DMS79 (cell line): ENCODE data around the gene MYO15A.

Source experiments
- DNase-seq: peaks from one replicate; lab custom pipeline; 2025; lab: John Stamatoyannopoulos, UW

Gene MYO15A

DNA sequence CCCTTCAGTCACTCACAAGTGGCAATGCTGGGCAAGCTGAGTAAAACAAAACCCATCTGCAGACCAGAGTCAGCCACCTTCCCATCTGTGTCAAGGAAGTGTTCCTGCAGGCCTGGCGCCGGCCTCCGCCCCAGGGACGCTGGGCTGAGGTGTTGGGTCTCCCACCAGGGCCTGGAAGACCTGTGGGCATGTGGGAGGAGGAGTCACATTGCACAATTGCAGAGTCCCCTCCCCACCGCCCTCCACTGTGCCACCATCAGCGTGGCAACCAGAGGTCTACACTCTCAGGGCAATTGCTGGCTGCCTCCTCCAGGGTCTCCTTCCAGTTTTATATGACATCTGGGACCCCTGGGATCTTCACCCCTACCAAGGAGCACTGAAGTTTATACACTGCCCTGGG lies 3.0 kb upstream of the MYO15A start:
- no peak for DNase-seq

DNA sequence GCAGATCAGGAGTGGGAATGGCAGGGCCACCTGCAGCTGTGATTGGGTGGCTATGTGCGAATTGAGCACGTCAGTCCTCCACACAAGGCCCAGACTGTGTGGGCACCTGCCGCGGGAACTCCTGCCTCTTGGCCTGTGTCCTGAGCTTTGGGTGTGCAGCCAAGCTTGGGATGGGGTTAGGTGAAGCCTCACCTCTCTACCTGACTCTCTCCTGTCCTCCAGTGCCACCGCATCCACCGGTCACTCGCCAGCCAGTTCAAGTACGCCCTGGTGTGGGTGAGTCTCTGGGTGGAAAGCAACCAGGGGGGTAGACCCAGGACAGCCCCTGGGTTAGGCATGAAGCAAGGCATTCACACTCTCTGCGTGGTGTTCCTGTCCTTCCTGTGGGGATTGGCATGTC lies 2.3 kb upstream of the MYO15A start:
- DNase-seq: no peak

DNA sequence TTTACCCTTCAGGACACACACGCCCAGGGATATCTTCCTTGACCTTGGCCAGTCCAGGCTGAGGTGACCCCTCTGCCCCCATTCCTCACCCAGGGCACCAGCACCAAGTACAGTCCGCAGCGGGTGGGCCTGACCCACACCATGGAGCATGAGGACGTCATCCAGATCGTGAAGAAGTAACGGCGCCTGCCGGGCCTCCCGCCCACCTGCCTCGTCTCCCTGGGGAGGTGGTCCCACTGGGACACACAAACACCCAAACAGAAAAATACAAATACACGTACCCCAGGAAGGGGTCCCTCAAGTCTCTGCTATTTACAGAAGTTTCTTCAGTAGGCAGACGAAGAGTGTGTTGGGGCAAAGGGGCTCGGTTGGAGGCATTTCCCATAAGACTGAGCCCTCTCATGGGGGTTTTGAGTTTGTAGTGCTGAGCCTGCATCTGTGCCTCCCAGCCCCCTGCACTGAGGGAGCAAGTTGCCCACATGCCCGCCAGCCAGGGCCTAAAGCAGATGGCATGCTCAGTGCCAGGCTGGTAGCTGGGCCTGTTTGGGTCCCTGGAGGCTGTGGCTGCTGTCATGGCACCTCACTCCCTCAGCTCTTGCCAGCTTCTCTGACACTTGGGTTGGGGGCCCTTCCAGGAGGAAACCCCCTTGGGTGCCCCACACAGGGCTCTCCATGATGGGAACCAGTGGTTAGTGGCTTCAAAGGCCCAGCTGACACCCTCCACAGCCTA lies 1.3 kb upstream of the MYO15A start:
- no peak for DNase-seq

DNA sequence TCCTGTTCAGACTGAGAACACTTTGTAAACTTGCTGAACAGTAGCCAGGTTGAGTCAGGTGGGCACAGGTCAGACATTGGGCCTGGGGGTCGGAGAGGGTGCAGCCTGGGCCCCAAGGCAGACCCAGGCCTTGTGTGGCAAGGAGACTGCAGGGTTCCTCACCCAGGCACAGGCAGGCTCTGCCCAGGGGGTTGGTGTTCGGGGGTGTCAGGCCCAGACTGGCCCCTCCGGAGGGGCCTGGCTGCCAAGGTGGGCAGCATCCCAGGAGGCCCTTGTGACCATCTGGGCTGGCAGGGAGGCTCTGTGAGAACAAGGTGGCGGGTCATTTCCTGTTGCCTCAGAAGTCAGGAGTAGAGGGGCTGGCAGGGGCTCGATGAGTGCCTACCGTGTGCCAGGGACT lies 585 bp upstream of the MYO15A start:
- no peak for DNase-seq

DNA sequence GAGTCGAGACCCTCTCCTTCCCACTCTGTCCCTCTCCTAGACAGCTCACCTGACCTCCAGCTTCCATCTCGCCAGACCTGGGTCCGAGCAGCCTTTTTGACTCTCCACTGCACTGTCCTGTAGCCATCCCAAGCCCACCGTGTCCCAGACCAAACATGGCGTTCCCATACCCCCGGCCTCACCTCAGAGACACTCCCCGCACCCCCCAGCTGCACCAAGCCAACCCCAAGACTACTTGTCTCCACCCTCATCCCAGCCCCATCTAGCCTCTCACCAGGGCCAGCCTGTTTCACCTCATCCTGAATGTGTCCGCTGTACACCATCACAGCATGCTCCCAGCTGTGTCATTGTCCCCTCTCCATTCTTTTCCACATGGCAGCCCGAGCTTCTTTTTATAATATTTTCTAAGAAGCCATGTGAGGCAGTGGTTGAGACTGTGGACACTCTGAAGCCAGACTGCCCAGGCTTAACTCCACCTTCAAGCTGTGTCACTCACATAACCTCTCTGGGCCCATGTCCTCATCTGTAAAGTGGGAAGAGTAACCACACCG lies 1.5 kb downstream of the MYO15A start:
- no peak for DNase-seq

DNA sequence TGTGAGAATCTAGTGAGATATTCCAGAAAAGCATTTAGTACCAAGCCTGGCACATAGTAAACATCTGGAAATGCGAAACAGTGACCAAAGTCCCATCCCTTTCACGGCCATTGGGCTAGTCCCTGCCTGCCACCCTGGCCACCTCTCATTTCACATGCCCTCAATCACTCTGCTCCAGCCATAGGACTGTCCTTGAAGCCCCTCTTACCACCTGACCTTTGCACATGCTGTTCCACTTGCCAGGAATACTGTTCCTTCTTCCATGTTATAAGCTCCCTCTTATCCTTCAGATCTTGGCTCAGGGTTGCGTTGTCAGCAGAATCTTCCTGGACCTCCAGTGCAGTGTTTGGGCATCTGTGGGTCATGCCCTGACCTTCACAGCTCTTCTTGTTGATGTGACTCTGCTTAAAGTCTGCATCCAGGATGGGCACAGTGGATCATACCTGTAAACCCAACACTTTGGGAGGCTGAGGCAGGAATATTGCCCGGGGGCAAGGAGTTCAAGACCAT lies 2.1 kb downstream of the MYO15A start:
- no peak for DNase-seq

DNA sequence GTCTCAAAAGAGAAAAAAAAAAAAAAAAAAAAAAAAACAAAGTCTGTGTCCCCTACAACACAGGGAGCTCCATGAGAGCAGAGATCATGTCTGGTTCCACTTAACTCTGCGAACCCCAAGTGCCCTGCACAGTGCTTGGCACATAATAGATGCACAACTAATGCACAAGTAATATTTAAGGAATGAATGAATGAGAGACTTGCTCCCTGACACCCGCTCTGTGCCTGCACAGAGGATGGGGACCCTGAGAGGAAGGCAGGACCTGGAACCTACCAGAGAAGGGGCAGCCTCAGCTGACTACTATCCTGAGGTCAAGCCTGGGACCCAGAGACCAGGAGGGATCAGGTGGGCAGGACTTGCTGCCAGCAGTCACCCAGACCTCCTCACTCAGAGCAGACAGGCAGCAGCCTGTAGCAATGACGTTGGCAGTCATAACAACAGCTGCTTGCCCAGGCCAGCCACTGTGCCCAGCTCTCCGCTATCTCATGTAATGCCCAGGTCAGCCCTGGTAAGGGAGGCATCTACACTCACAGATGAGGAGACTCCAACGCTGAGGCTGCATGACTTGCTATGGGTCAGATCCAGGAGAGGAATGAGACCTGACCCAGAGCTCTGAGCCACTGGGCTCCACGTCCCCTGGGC lies 2.9 kb downstream of the MYO15A start:
- no peak for DNase-seq

DNA sequence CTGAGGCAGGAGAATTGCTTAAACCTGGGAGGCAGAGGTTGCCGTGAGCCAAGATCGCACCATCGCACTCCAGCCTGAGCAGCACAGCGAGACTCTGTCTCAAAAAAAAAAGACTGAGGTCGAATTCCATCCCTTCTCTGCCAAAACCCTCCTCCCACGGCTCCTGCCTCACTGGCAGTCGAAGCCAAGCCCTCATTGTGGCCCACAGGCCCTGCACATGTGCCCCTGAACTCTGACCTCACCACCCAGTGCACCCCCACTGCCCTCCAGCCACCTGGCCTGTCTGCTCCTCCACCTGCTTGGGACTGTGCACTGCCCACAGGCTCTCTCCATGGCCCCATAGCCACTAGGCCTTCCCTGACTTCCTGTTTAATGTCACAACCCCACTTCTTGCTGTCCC lies 7.0 kb downstream of the MYO15A start:
- DNase-seq: no peak

DNA sequence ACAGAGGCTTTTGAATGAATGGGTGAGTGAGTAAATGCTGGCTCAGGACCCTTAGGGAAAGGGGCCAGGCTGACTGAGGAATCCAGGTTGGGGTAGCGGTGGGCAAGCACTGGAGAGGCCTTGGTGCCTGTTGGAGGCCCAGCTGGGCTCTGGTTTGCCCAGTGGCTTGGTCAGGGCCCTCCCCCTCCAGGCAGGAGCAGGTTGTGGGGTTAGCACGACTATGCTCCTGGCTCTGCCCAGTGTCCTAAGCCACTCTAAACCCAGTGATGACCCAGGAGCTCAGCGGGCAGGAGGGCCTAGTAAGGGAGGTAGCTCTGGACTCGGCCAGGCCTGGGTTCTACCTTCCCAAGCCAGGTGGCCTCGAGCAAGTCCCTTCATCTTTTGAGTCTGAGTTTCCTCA lies 7.5 kb downstream of the MYO15A start:
- DNase-seq: no peak

DNA sequence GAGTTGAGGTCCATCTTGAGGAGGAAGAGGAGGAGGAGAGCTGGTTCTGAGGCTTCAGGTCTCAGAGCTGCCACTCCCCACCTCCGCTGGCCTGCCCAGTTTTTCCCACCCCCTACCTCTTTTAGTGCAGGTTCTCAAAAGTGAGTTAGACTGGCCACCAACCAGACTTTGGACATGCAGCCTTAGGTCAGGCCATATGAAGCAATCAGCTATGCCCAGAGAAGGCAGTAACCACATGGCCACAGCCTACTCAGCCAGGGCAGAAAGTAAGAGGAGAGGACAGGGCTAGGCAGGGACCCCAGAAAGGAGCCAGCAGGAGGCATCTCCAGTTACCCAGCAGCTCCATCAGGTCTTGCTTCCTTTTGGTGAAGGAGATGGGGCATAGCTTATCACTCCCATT lies 9.0 kb downstream of the MYO15A start:
- no peak for DNase-seq

DNA sequence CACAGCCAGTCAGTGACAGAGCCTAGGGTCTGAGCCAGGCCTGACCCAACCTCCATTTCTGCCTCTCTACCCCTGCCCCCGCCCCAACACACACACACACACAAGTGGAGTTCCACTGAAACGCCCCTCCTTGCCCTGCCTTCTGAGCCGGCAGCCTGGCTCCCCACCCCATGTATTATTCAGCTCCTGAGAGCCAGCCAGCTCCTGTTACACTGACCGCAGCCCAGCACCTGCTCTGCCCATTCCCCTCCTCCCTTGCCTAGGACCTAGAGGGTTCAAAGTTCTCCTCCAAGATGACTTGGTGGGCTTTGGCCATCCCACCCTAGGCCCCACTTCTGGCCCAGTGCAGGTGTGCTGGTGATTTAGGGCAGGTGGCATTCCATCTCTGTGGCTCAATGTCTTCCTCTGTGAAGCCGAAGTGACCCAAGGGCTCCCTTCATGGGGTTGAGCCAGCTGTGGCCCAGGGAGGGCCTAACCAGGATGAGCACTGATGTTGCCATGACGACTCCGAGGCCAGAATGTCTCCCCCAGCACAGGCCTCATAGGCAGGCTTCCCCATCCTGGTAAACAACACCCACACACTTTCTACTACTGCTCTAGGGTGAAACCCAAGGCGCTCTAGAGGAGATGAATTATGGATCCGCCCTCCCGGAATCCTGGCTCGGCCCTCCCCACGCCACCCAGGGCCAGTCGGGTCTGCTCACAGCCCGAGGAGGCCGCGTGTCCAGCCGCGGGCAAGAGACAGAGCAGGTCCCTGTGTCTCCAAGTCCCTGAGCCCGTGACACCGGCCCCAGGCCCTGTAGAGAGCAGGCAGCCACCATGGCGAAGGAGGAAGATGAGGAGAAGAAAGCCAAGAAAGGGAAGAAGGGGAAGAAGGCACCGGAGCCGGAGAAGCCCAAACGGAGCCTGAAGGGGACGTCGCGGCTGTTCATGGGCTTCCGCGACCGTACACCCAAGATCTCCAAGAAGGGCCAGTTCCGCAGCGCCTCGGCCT lies 9.7 kb downstream of the MYO15A start:
- no peak for DNase-seq

DNA sequence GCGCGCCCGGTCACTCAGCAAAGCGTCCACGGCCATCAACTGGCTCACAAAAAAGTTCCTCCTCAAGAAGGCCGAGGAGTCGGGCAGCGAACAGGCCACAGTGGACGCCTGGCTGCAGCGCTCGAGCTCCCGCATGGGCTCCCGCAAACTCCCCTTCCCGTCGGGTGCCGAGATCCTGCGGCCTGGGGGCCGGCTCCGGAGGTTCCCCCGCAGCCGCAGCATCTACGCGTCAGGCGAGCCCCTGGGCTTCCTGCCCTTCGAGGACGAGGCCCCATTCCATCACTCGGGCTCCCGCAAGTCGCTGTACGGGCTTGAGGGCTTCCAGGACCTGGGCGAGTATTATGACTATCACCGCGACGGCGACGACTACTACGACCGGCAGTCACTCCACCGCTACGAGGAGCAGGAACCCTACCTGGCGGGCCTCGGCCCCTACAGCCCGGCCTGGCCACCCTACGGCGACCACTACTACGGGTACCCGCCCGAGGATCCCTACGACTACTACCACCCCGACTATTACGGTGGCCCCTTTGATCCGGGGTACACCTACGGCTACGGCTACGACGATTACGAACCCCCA lies 10.7 kb downstream of the MYO15A start:
- no peak for DNase-seq

DNA sequence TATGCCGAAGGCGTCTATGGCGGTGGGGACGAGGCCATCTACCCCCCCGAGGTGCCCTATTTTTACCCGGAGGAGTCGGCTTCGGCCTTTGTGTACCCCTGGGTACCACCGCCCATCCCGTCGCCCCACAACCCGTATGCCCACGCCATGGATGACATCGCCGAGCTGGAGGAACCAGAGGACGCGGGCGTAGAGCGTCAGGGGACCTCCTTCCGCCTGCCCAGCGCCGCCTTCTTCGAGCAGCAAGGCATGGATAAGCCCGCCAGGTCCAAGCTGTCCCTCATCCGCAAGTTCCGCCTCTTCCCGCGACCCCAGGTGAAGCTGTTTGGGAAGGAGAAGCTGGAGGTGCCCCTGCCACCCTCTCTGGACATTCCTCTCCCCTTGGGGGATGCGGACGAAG lies 11.4 kb downstream of the MYO15A start:
- DNase-seq: no peak

DNA sequence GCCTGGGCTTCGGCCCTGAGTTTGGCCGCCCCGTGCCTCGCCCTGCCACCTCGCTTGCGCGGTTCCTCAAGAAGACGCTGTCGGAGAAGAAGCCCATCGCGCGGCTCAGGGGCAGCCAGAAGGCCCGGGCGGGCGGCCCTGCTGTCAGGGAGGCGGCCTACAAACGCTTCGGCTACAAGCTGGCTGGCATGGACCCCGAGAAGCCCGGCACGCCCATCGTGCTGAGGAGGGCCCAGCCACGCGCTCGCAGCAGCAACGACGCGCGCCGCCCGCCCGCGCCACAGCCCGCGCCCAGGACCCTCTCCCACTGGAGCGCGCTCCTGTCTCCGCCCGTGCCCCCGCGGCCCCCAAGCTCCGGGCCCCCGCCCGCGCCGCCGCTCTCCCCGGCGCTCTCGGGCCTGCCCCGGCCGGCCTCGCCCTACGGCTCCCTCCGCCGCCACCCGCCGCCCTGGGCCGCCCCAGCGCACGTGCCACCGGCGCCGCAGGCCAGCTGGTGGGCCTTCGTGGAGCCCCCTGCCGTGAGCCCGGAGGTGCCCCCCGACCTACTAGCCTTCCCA lies 12.0 kb downstream of the MYO15A start:
- DNase-seq: no peak

DNA sequence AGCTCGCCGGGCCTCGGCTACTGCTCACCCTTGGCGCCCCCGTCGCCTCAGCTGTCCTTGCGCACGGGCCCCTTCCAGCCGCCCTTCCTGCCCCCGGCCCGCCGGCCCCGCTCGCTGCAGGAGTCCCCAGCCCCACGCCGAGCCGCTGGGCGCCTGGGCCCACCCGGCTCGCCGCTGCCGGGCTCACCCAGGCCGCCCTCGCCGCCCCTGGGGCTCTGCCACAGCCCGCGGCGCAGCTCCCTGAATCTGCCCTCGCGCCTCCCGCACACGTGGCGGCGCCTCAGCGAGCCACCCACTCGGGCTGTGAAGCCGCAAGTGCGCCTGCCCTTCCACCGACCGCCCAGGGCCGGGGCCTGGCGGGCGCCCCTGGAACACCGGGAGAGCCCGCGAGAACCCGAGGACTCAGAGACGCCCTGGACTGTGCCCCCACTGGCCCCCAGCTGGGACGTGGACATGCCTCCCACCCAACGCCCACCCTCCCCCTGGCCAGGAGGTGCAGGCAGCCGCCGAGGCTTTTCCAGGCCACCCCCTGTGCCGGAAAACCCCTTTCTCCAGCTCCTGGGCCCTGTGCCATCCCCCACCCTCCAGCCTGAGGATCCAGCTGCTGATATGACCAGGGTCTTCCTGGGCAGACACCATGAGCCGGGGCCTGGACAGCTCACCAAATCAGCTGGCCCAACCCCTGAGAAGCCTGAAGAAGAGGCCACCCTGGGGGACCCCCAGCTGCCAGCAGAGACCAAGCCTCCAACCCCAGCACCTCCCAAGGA lies 12.8 kb downstream of the MYO15A start:
- no peak for DNase-seq

DNA sequence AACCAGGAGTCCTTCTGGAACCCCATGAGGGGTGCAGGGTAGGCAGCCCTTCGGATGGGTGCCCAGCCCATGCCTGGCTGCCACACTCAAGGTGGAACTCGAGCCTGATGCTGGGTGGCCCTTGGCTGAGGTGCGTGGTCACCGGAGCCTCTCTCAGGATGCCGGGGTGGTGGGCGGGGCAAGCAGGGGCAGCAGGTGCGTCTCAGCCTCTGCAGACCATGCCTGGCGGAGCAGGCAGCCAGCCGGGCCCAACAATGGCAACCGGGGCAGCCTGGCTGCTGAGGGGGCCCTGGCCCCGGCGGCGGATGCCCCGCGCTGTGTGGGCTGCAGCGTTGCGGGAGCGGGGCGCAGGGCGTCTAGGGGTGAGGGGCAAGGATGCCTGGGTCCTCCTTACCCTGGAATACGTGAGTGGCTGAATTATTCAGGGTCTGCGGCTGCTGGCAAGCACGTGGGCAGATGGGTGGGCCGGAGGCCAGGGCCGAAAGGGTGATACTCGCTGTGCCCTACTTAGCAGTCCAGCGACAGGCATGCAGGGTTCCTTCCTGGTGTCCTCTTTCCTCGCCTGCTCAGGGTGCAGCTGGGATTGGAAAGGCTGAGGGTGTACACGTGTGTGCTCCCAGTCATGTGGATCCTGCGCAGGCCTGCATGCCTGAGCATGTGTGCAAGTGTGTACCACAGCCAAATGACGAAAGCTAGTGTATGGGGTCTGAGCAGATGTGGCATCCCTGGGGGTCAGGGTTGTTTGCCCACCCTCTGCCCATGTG lies 14.6 kb downstream of the MYO15A start:
- no peak for DNase-seq

DNA sequence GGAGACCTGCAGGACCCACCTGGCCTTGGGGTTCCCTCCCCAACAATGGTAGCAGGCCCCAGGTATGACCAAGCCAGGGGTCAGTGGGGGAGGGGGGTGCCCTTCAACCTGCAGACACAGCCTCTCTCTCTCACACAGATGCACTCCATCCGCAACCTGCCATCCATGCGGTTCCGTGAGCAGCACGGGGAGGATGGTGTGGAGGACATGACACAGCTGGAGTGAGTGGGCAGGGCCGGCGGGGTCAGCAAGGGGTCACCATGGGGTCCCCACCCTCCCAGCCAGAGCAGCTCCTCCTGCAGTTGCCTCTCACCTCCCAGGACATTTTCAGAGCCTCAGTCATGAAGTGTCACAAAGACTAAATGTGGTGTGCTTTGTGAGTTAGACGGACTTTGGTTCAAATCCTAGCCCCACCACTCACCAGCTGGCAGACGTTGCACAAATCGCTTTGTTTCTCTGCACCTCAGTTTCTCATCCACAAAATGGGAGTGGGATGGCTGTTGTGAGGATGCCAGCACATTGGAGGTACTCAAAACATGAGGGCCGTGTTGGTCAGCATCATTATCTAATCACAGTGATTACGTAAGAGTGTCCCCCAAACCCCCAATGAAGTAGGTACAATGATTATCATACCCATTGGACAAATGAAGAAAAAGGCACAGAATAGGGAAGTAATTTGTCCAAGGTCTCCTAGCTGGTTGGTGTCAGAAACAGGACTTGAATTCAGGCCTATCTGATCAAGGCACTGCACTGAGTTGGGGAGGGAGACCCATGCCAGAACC lies 16.0 kb downstream of the MYO15A start:
- DNase-seq: no peak

DNA sequence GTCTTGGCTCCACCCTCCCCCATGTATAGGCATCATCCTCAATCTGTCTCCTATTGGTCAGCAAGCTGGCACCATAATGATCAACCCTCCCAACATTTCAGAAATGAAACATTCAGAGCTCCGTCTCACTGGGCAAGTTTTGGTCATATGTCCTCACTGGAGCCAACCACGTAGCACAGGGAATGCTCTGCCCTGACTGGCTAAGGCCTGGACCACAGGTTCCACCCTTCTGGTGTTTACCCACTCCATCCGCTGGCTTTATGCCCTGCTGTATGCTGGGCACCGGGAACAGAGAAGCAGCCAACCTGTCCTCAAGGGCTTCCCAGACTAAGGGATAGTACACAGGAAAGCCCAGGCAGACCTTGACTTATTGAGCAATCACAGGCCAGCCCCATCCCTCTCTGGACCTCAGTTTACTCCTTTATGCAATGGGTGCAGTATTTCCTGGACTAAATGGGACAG lies 20.5 kb downstream of the MYO15A start:
- no peak for DNase-seq

DNA sequence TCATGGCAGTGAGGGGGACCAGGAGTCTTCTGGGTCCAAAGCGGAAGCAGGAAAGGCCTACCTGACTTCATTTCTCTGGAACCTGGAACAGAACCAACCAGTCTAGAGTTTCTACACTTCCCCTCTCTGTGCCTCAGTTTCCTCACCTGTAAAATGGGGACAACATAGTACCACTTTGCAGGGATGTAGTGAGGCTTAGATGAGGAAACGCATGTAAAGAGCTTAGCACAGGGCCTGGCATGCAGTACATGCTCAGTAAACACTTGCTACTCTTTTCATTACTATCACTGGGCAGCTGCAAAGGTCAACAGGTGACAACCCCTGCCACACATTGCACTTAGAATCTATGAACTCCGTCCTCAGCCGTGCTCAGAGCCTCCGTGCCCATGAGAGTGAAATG lies 24.2 kb downstream of the MYO15A start:
- no peak for DNase-seq
